Pancreas (tissue), 10 donors: Measurements from ENCODE around the gene FAM184B. TPM values are rescaled to one million over a fixed set of nuclear protein-coding genes. Genes with fewer than 3 reads are reported as not detected.

Experiments used
- ATAC-seq, 4 donors: fragments of 200-7000 bp; cut with Tn5 transposase; one replicate each; pipeline versions ENCODE4 v1.8.0 to v1.9.1; 2020; ENCODE audit warnings: mild to moderate bottlenecking in 4 of 4, moderate library complexity in 4 of 4
- DNase-seq, 6 donors: peaks; one replicate each; pipeline ENCODE4 v3.0.0-alpha.2; 2020
- FAIRE-seq: peaks from 2 replicates; lab custom pipeline; 2012; peaks lifted over from hg19 to GRCh38; lab: Jason Lieb, UNC
- H3K27ac ChIP-seq, 4 donors: fragments of 200-600 bp; sonication (generic); 1 replicate in 3 of 4; 2 replicates in 1 of 4; pipeline versions ENCODE4 v1.5.0 to v1.8.0; 2020
- H3K27me3 ChIP-seq, 4 donors: fragments of 200-600 bp; one replicate each; pipeline ENCODE4 v1.8.0; 2021
- H3K36me3 ChIP-seq, 3 donors: fragments of 200-600 bp; sonication (generic) in 1 of 3; one replicate each; pipeline versions ENCODE4 v1.5.0 to v1.8.0; 2020 to 2021
- H3K4me1 ChIP-seq, 3 donors: fragments of 200-600 bp; one replicate each; pipeline ENCODE4 v1.8.0; 2021
- H3K4me3 ChIP-seq, 4 donors: fragments of 200-600 bp; sonication (generic) in 2 of 4; one replicate each; pipeline versions ENCODE4 v1.5.0 to v1.8.0; 2020 to 2021
- H3K9me3 ChIP-seq, 4 donors: fragments of 200-600 bp; one replicate each; pipeline ENCODE4 v1.8.0; 2021
- CTCF ChIP-seq, 4 donors: fragments of 200-600 bp; sonication (generic) in 3 of 4; IDR thresholded peaks; one replicate each; pipeline versions ENCODE4 v1.5.0 to v1.8.0; 2021; ENCODE audit warnings: antibody characterized with exemption in 4 of 4
- WGBS, 2 donors: extraction: QIAGEN DNeasy Blood & Tissue Kit; methylation state at CpG; one replicate each; pipeline ENCODE4 v1.1.7; 2013; 5-methylcytosine and 5-hydroxymethylcytosine counted together
- intact Hi-C, 3 donors: fragments of 100-400 bp; cut with DNase I; formaldehyde crosslinking; loops; one replicate each; pipeline versions ENCODE4 v1.11.1 to v1.14.2; 2022
- polyA plus RNA-seq, 2 donors: library from polyadenylated mRNA; stranded (reverse); fragments of 200-250 nt; gene quantifications; one replicate each; pipeline ENCODE4 v1.2.3, GENCODE V29; 2013
- total RNA-seq, 6 donors: library from RNA; stranded (reverse); fragmentation: NEBNext Ultra II Directional in 4 of 6; extraction: Animal tissue kit (Norgen Biotek cat#: 25700) in 4 of 6; gene quantifications; one replicate each; pipeline versions ENCODE4 v1.2.1 to v1.2.4, GENCODE V29; 2021 to 2023
- donor health status: healthy with polysubstance abuse.
- donor health status: DM: no; HTN: no; CAD: no; lungs with moderate emphysema.
- donor health status: DM: no; HTN: no; CAD: no.
- donor health status: control.
- donor health status: control.
- donor health status: Bipolar disorder and iron deficiency.
- donor health status: DM: yes; HTN: yes; CAD: no.
- donor health status: DM: no; HTN: no; CAD: no.
- donor health status: DM: no; HTN: no; CAD: no.
- donor health status: DM: yes; HTN: yes; CAD: no.

The FAM184B gene
- total and polyA plus RNA-seq, 8 donors = 0.04 to 0.07 TPM; not detected in 6

DNA sequence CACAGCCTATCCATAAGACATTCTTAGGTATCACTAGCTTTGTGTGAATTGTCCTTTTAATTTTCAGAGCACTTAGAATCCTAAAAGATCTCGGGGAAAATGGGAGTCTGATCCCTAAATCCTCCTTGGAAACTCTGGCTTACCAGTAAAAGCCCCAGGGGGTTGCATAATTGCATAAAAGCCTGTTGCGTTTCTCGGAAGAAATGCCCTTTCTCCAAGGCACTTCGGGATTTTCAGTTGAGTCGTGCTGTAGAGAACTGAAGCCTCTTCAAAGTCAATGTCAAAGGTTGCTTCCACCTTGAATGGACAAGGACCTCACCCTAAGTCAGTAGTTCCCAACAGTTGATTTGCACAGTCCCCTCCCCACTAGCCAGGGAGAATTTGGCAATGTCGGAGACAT is 20.8 kb downstream of the FAM184B start:
- Histone ChIP-seq H3K27ac (no peak overlapping the region), H3K27me3 (no peaks in the 10 kb centered on the region), H3K9me3 (no peaks in the 10 kb centered on the region), H3K4me1 (no peaks in the 10 kb centered on the region), H3K4me3 (no peak overlapping the region), H3K36me3 (no peaks in the 10 kb centered on the region)
- ATAC-seq (no peak), DNase-seq (no peak), FAIRE-seq (no peak)
- WGBS, 2 donors = 80 to 85% methylated on average over 6 of the region's 6 CpGs
- intact Hi-C loops = no loop called here
- no peak for TF ChIP-seq CTCF (IDR thresholded peaks at IDR 0.05)

GRCh38 chr4:17758485-17758884 is 22.9 kb downstream of the FAM184B start:
- Histone ChIP-seq H3K4me3 (no peak overlapping the region), H3K27me3 (no peaks in the 10 kb centered on the region), H3K4me1 (no peaks in the 10 kb centered on the region), H3K36me3 (no peaks in the 10 kb centered on the region), H3K9me3 (no peaks in the 10 kb centered on the region), H3K27ac (no peak overlapping the region)
- ATAC-seq (no peak), FAIRE-seq (no peak), DNase-seq (no peak)
- TF ChIP-seq CTCF (IDR thresholded peaks at IDR 0.05) = no peak
- 17% methylated on average over 5 of the region's 5 CpGs for WGBS, 2 donors
- intact Hi-C loops = no loop called here

DNA sequence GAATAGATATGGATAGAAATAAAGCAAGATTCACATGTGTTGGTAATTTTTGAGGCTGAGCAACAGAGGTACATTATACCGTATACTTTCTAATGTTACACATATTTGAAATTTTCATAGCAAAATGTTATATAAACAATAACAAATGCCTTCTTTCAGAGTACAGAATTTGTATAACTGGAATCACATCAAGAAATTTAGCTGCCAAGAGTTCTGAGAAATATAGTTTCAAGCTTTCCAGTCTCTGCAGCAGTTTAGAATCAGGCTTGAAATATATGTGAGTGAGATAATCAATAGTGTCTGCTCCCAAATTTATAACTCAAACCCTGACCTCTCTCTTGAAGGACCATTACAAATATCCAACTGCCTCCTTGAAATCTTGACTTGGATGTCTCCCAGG is 23.8 kb downstream of the FAM184B start:
- no peak for TF ChIP-seq CTCF (IDR thresholded peaks at IDR 0.05)
- Histone ChIP-seq H3K27ac (no peak overlapping the region), H3K4me1 (no peaks in the 10 kb centered on the region), H3K4me3 (no peak overlapping the region), H3K36me3 (no peaks in the 10 kb centered on the region), H3K27me3 (no peaks in the 10 kb centered on the region), H3K9me3 (no peaks in the 10 kb centered on the region)
- FAIRE-seq (no peak), DNase-seq (no peak), ATAC-seq (no peak)
- intact Hi-C loops = no loop called here
- WGBS, 2 donors = 75 to 78% methylated on average over 1 of the region's 1 CpG

- no peak for DNase-seq
- no peaks in the 10 kb centered on the region for H3K36me3 ChIP-seq
- 94 to 95% methylated on average over 2 of the region's 2 CpGs for WGBS, 2 donors
- no peak for TF ChIP-seq CTCF (IDR thresholded peaks at IDR 0.05)
- no peak overlapping the region for H3K27ac ChIP-seq
- H3K4me1 ChIP-seq = no peaks in the 10 kb centered on the region
- H3K4me3 ChIP-seq = no peak overlapping the region
- ATAC-seq = no peak
- H3K27me3 ChIP-seq = no peaks in the 10 kb centered on the region
- no peaks in the 10 kb centered on the region for H3K9me3 ChIP-seq
- no peak for FAIRE-seq
- intact Hi-C loops = no loop called here
Observed at GRCh38 chr4:17753646-17754045, 27.8 kb downstream of the FAM184B start.

GRCh38 chr4:17740702-17741101 is 40.7 kb downstream of the FAM184B start:
- Histone ChIP-seq H3K27me3 (no peaks in the 10 kb centered on the region), H3K4me3 (no peak overlapping the region), H3K9me3 (no peaks in the 10 kb centered on the region), H3K4me1 (no peaks in the 10 kb centered on the region), H3K27ac (no peak overlapping the region), H3K36me3 (no peaks in the 10 kb centered on the region)
- intact Hi-C loops = no loop called here
- ATAC-seq (no peak), FAIRE-seq (no peak), DNase-seq (no peak)
- WGBS, 2 donors = 51 to 58% methylated on average over 4 of the region's 4 CpGs
- TF ChIP-seq CTCF (IDR thresholded peaks at IDR 0.05) = no peak
